Effector memory CD4-positive, alpha-beta T cell (primary cell): Measurements from ENCODE around the gene OR51B4.
"Not testable (repeated sequence)": the region's sequence is repeated elsewhere in the genome, so short reads cannot be mapped to it uniquely, and the experiment has no call there.

Source experiments
- DNase-seq, 3 donors: peaks; one replicate each; pipeline ENCODE4 v3.0.0-alpha.2; 2020
- H3K27ac ChIP-seq: 2 replicates; pipeline ENCODE4 v1.7.0; 2013; ENCODE audit warnings: mild to moderate bottlenecking, low read length, moderate library complexity; ENCODE audit not compliant: insufficient read depth, poor library complexity, severe bottlenecking
- H3K27me3 ChIP-seq: replicated peaks from 2 replicates; pipeline ENCODE4 v1.7.0; 2013; ENCODE audit warnings: mild to moderate bottlenecking, low read length; ENCODE audit not compliant: insufficient read depth, control insufficient read depth, poor library complexity, severe bottlenecking
- H3K36me3 ChIP-seq: 2 replicates; pipeline ENCODE4 v1.7.0; 2013; ENCODE audit warnings: mild to moderate bottlenecking, low read length, moderate library complexity; ENCODE audit not compliant: control insufficient read depth, insufficient read depth
- H3K4me1 ChIP-seq: 2 replicates; pipeline ENCODE4 v1.7.0; 2013; ENCODE audit warnings: low read length, mild to moderate bottlenecking; ENCODE audit not compliant: control insufficient read depth, insufficient read depth, poor library complexity, severe bottlenecking
- H3K4me3 ChIP-seq: 2 replicates; pipeline ENCODE4 v1.7.0; 2013; ENCODE audit warnings: low read length, low read depth, mild to moderate bottlenecking; ENCODE audit not compliant: insufficient read depth, poor library complexity, severe bottlenecking
- H3K9me3 ChIP-seq: 2 replicates; pipeline ENCODE4 v1.7.0; 2013; ENCODE audit warnings: mild to moderate bottlenecking, low read length, moderate library complexity; ENCODE audit not compliant: control insufficient read depth

The OR51B4 gene

GRCh38 chr11:5254646-5255413 is 46.9 kb downstream of the OR51B4 start, which contains the start of gene HBG2:
TSS of gene HBG2 (minus strand) at chr11:5254781. CDS start at chr11:5254728, 53 bp downstream.
- DNase-seq, H3K27ac ChIP-seq, H3K36me3 ChIP-seq: not testable (repeated sequence)

GRCh38 chr11:5254023-5254422 is 47.7 kb downstream of the OR51B4 start:
- H3K4me1 ChIP-seq, DNase-seq, H3K27me3 ChIP-seq, H3K4me3 ChIP-seq, H3K36me3 ChIP-seq, H3K27ac ChIP-seq, H3K9me3 ChIP-seq: not testable (repeated sequence)

More at GRCh38 chr11:5254646-5255413, 46.9 kb downstream of the OR51B4 start, which contains the start of gene HBG2:
- not testable (repeated sequence) for H3K4me3 ChIP-seq, H3K27me3 ChIP-seq, H3K9me3 ChIP-seq, H3K4me1 ChIP-seq

- not testable (repeated sequence) for H3K36me3 ChIP-seq, H3K27me3 ChIP-seq, H3K27ac ChIP-seq, DNase-seq, H3K9me3 ChIP-seq, H3K4me1 ChIP-seq, H3K4me3 ChIP-seq
These were observed 48.3 kb downstream of the OR51B4 start for GRCh38 chr11:5253440-5253839.

- Histone ChIP-seq H3K4me3 (no peak overlapping the region), H3K27ac (no peak overlapping the region), H3K27me3 (no peaks in the 10 kb centered on the region), H3K36me3 (no peaks in the 10 kb centered on the region), H3K4me1 (no peaks in the 10 kb centered on the region), H3K9me3 (no peaks in the 10 kb centered on the region)
- no peak for DNase-seq
These were observed 48.9 kb downstream of the OR51B4 start for GRCh38 chr11:5252919-5253265.

- H3K27ac ChIP-seq: no peak overlapping the region
- H3K36me3 ChIP-seq: no peaks in the 10 kb centered on the region
- no peaks in the 10 kb centered on the region for H3K9me3 ChIP-seq
- H3K4me1 ChIP-seq: no peaks in the 10 kb centered on the region
- H3K27me3 ChIP-seq: no peaks in the 10 kb centered on the region
- DNase-seq: no peak
- H3K4me3 ChIP-seq: no peak overlapping the region
These were observed 49.4 kb downstream of the OR51B4 start for GRCh38 chr11:5252192-5252918.

GRCh38 chr11:5251746-5252145 is 50.0 kb downstream of the OR51B4 start:
- DNase-seq: no peak
- Histone ChIP-seq H3K4me3 (no peak overlapping the region), H3K4me1 (no peaks in the 10 kb centered on the region), H3K27me3 (no peaks in the 10 kb centered on the region), H3K27ac (no peak overlapping the region), H3K36me3 (no peaks in the 10 kb centered on the region), H3K9me3 (no peaks in the 10 kb centered on the region)
